PC-9 (cell line): ENCODE measurements around the gene S100A6.

Experiments
- EZH2 ChIP-seq: fragments of 200-600 bp; sonication (generic); IDR thresholded peaks from 2 replicates; pipeline ENCODE4 v1.8.0; 2017; ENCODE audit warnings: antibody characterized with exemption, low read depth
- TF ChIP-seq, protein P1 (sequence below): fragments of 200-600 bp; sonication (generic); conservative IDR thresholded peaks from 2 replicates; pipeline ENCODE4 v1.6.1; 2017; ENCODE audit warnings: mixed run types, antibody characterized with exemption, mild to moderate bottlenecking, moderate library complexity

DNA sequence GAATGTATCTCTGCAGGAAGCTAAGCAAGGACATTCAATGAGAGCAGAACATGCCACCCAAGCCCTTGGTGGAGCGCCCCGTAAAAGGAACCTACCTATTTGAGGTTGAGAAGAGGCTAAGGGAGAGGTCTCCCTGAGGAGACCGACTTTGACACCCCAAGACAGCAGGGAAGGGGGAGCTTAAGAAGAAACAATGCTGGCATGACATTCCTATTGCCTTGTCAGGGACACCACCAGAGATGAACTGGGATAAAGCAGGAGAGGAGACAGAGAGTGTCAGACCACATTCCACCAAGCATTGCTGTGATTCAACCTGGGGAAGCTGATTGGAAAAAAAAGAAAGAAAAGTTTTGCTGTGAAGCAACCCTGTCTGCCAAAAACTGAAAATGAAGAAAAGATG is 43.1 kb upstream of the S100A6 start:
- TF ChIP-seq, protein P1, sequence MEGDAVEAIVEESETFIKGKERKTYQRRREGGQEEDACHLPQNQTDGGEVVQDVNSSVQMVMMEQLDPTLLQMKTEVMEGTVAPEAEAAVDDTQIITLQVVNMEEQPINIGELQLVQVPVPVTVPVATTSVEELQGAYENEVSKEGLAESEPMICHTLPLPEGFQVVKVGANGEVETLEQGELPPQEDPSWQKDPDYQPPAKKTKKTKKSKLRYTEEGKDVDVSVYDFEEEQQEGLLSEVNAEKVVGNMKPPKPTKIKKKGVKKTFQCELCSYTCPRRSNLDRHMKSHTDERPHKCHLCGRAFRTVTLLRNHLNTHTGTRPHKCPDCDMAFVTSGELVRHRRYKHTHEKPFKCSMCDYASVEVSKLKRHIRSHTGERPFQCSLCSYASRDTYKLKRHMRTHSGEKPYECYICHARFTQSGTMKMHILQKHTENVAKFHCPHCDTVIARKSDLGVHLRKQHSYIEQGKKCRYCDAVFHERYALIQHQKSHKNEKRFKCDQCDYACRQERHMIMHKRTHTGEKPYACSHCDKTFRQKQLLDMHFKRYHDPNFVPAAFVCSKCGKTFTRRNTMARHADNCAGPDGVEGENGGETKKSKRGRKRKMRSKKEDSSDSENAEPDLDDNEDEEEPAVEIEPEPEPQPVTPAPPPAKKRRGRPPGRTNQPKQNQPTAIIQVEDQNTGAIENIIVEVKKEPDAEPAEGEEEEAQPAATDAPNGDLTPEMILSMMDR, result no peak
- no peak for TF ChIP-seq EZH2
